Measurements from ENCODE around the gene RPRD1B. TPM values are rescaled to one million over a fixed set of nuclear protein-coding genes. Genes with fewer than 3 reads are reported as not detected.

RPRD1B gene
- total and polyA plus RNA-seq, 2 of the 13 experiments (the other 11 are each of a cell fraction or from before 2014, with no cell fraction given) = 31.1 to 41.5 TPM

GRCh38 chr20:38134427-38135270 is 101.1 kb downstream of the RPRD1B start (continued):
- TF ChIP-seq ZNF501 (CRISPR knock-in tag; IDR thresholded peaks at IDR 0.05) = peak; percentile 72
- TF ChIP-seq ATF2 (CRISPR knock-in tag; IDR thresholded peaks at IDR 0.05) = 0 out of 2 replicates have a peak, but pooled peaks have one; percentile 7
- peak; percentile 74 for TF ChIP-seq ZNF263 (CRISPR knock-in tag; IDR thresholded peaks at IDR 0.05)
- TF ChIP-seq SIN3B (IDR thresholded peaks at IDR 0.05; ENCODE audit: low read length) = no peak
- peak; percentile 47; the same call in 1 of the 2 replicates for TF ChIP-seq RCOR2 (CRISPR knock-in tag; IDR thresholded peaks at IDR 0.05)
- peak; percentile 33; the same call in 1 of the 2 replicates for TF ChIP-seq SP2 (CRISPR knock-in tag; IDR thresholded peaks at IDR 0.05)
- TF ChIP-seq KDM5B (CRISPR knock-in tag; IDR thresholded peaks at IDR 0.05; ENCODE audit: borderline replicate concordance) = peak; percentile 58; the same call in 1 of the 2 replicates
- TF ChIP-seq ZNF343 (CRISPR knock-in tag; IDR thresholded peaks at IDR 0.05) = no peak
- 0 out of 2 replicates have a peak, but pooled peaks have one; percentile 28 for TF ChIP-seq POLR2G (IDR thresholded peaks at IDR 0.05; ENCODE audit: low read depth, low read length)
- no peak for TF ChIP-seq ZC3H13 (CRISPR knock-in tag; IDR thresholded peaks at IDR 0.05)
- peak; percentile 31; the same call in 1 of the 2 replicates for TF ChIP-seq YEATS2 (CRISPR knock-in tag; IDR thresholded peaks at IDR 0.05; ENCODE audit: borderline replicate concordance)
- TF ChIP-seq ZNF230 (CRISPR knock-in tag; IDR thresholded peaks at IDR 0.05) = peak; percentile 79; the same call in 1 of the 2 replicates
- 0 out of 2 replicates have a peak, but pooled peaks have one; percentile 13 for TF ChIP-seq FOXO1 (CRISPR knock-in tag; IDR thresholded peaks at IDR 0.05)
- peak; percentile 81 for TF ChIP-seq ETV5 (CRISPR knock-in tag; IDR thresholded peaks at IDR 0.05; ENCODE audit: borderline replicate concordance)
- TF ChIP-seq ZNF83 (CRISPR knock-in tag; IDR thresholded peaks at IDR 0.05; ENCODE audit: borderline replicate concordance) = no peak
- peak; percentile 71; the same call in 1 of the 2 replicates for TF ChIP-seq CHCHD3 (CRISPR knock-in tag; IDR thresholded peaks at IDR 0.05)
- TF ChIP-seq, protein P1, sequence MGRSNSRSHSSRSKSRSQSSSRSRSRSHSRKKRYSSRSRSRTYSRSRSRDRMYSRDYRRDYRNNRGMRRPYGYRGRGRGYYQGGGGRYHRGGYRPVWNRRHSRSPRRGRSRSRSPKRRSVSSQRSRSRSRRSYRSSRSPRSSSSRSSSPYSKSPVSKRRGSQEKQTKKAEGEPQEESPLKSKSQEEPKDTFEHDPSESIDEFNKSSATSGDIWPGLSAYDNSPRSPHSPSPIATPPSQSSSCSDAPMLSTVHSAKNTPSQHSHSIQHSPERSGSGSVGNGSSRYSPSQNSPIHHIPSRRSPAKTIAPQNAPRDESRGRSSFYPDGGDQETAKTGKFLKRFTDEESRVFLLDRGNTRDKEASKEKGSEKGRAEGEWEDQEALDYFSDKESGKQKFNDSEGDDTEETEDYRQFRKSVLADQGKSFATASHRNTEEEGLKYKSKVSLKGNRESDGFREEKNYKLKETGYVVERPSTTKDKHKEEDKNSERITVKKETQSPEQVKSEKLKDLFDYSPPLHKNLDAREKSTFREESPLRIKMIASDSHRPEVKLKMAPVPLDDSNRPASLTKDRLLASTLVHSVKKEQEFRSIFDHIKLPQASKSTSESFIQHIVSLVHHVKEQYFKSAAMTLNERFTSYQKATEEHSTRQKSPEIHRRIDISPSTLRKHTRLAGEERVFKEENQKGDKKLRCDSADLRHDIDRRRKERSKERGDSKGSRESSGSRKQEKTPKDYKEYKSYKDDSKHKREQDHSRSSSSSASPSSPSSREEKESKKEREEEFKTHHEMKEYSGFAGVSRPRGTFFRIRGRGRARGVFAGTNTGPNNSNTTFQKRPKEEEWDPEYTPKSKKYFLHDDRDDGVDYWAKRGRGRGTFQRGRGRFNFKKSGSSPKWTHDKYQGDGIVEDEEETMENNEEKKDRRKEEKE (IDR thresholded peaks at IDR 0.05) = no peak
- peak; percentile 33 for TF ChIP-seq ZNF781 (CRISPR knock-in tag; IDR thresholded peaks at IDR 0.05; ENCODE audit: borderline replicate concordance, not compliant biosample characterization)
- no peak for TF ChIP-seq NFE2L1 (CRISPR knock-in tag; IDR thresholded peaks at IDR 0.05; ENCODE audit: borderline replicate concordance)
- peak; percentile 74 for TF ChIP-seq TCF7 (IDR thresholded peaks at IDR 0.05; ENCODE audit: low read depth)
- TF ChIP-seq MYNN (CRISPR knock-in tag; IDR thresholded peaks at IDR 0.05; ENCODE audit: low read depth) = no peak
